Activated B cell treated with CpG ODN at 0.5 μM for 24 hours (primary cell): ENCODE results near the gene SOHLH2. TPM values are rescaled to one million over a fixed set of nuclear protein-coding genes. Genes with fewer than 3 reads are reported as not detected.

ENCODE experiments used
- ATAC-seq: fragments of 200-7000 bp; cut with Tn5 transposase; one replicate; pipeline ENCODE4 v1.10.0; 2021; ENCODE audit warnings: low read depth, mild to moderate bottlenecking, moderate library complexity
- CTCF ChIA-PET: fragments of 350-600 bp; sonication (Branson Sonifier 250); formaldehyde crosslinking; loops from one replicate; lab custom pipeline; 2021; ENCODE audit warnings: antibody characterized with exemption; lab: Charles Lee
- POLR2A ChIA-PET: fragments of 350-600 bp; sonication (Branson Sonifier 250); formaldehyde crosslinking; loops from one replicate; lab custom pipeline; 2021; ENCODE audit warnings: antibody characterized with exemption; lab: Charles Lee
- DNase-seq: peaks from one replicate; pipeline ENCODE4 v3.0.0; 2022
- H3K27ac Mint-ChIP-seq: one replicate; pipeline ENCODE4 v1.8.0; 2020; ENCODE audit warnings: mixed read lengths
- H3K27me3 Mint-ChIP-seq: one replicate; pipeline ENCODE4 v1.8.0; 2021; ENCODE audit warnings: mixed read lengths
- H3K36me3 Mint-ChIP-seq: one replicate; pipeline ENCODE4 v1.8.0; 2021; ENCODE audit warnings: low read depth, mixed read lengths
- H3K4me1 Mint-ChIP-seq: one replicate; pipeline ENCODE4 v1.8.0; 2021; ENCODE audit warnings: mixed read lengths
- H3K4me3 Mint-ChIP-seq: one replicate; pipeline ENCODE4 v1.8.0; 2020; ENCODE audit warnings: mild to moderate bottlenecking, mixed read lengths
- H3K9me3 Mint-ChIP-seq: one replicate; pipeline ENCODE4 v1.8.0; 2020; ENCODE audit warnings: mixed read lengths
- intact Hi-C: fragments of 100-400 bp; cut with micrococcal nuclease; formaldehyde crosslinking; loops from one replicate; pipeline ENCODE4 v1.15.1; 2024
- total RNA-seq: library from RNA; stranded (reverse); gene quantifications from 2 replicates; pipeline ENCODE4 v1.2.3, GENCODE V29; 2022
- TF ChIP-seq, protein P1 (sequence below): fragments of 200-600 bp; IDR thresholded peaks from one replicate; pipeline ENCODE4 v1.8.0; 2022; ENCODE audit warnings: antibody characterized with exemption, mild to moderate bottlenecking

SOHLH2 gene
- total RNA-seq, 1 donor from 2014 or later, result not detected

DNA sequence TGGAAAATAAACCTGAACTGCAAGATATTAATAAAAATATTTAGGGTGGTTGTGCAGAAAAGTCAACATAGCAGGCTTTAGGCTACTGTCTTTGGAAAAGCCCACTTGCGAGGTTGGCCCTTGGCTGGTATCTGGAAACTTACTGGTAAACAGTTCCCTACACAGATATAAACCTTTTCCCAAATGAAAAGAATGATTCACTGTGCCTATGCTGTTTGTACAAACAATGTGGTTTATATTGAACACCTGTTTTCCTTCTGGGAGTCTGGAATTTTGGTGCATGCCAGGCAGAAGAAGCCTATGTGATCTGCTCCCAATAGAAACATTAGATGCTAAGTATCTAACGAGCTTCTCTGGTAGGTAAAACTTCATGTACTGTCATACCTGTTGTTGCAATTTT is 29.7 kb upstream of the SOHLH2 start:
- Mint-ChIP-seq H3K27me3 (no peaks in the 10 kb centered on the region), H3K27ac (no peak overlapping the region), H3K9me3 (peaks cover 3% of the 10 kb centered on the region), H3K4me3 (no peak overlapping the region), H3K36me3 (no peaks in the 10 kb centered on the region), H3K4me1 (no peaks in the 10 kb centered on the region)
- intact Hi-C loops, result no loop called here
- ATAC-seq (no peak), DNase-seq (no peak)
- ChIA-PET POLR2A (no interaction called here), CTCF (no interaction called here)
- TF ChIP-seq, protein P1, sequence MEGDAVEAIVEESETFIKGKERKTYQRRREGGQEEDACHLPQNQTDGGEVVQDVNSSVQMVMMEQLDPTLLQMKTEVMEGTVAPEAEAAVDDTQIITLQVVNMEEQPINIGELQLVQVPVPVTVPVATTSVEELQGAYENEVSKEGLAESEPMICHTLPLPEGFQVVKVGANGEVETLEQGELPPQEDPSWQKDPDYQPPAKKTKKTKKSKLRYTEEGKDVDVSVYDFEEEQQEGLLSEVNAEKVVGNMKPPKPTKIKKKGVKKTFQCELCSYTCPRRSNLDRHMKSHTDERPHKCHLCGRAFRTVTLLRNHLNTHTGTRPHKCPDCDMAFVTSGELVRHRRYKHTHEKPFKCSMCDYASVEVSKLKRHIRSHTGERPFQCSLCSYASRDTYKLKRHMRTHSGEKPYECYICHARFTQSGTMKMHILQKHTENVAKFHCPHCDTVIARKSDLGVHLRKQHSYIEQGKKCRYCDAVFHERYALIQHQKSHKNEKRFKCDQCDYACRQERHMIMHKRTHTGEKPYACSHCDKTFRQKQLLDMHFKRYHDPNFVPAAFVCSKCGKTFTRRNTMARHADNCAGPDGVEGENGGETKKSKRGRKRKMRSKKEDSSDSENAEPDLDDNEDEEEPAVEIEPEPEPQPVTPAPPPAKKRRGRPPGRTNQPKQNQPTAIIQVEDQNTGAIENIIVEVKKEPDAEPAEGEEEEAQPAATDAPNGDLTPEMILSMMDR, result no peak

DNA sequence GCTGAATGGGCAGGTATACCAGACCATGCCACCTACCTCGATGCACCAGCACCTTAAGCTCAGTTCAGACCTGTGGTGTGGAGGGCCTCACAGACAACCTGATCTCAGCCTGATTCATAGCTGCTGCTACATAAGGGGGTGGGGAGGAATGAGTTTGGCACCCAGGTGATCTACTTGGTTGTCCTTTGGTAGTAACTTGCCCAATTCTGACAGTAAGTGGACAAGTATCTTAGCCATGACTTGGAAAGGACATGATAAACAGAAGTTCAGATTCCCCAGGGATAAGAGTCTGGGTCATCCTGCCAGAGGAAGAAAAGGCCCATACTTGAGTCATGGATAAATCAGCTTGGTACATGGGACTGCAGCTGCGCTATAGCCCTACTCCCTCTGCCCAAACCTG is 28.4 kb upstream of the SOHLH2 start:
- ATAC-seq (no peak), DNase-seq (no peak)
- ChIA-PET POLR2A (no interaction called here), CTCF (no interaction called here)
- Mint-ChIP-seq H3K36me3 (no peaks in the 10 kb centered on the region), H3K27me3 (no peaks in the 10 kb centered on the region), H3K4me1 (no peaks in the 10 kb centered on the region), H3K4me3 (no peak overlapping the region), H3K9me3 (peaks cover 3% of the 10 kb centered on the region), H3K27ac (no peak overlapping the region)
- intact Hi-C loops, result no loop called here
- TF ChIP-seq, protein P1, result no peak

- H3K9me3 Mint-ChIP-seq, result peaks cover 10% of the 10 kb centered on the region
- TF ChIP-seq, protein P1, result no peak
- DNase-seq (no peak), ATAC-seq (no peak)
- H3K36me3 Mint-ChIP-seq, result no peaks in the 10 kb centered on the region
- ChIA-PET POLR2A (no interaction called here), CTCF (no interaction called here)
- intact Hi-C loops, result no loop called here
- H3K27ac Mint-ChIP-seq, result no peak overlapping the region
- H3K27me3 Mint-ChIP-seq, result no peaks in the 10 kb centered on the region
- no peaks in the 10 kb centered on the region for H3K4me1 Mint-ChIP-seq
- H3K4me3 Mint-ChIP-seq, result no peak overlapping the region
Measured at GRCh38 chr13:36231236-36231635, 16.9 kb upstream of the SOHLH2 start.

- CTCF ChIA-PET, result no interaction called here
- POLR2A ChIA-PET, result no interaction called here
- Mint-ChIP-seq H3K27ac (no peak overlapping the region), H3K27me3 (no peaks in the 10 kb centered on the region), H3K36me3 (no peaks in the 10 kb centered on the region), H3K4me1 (no peaks in the 10 kb centered on the region), H3K4me3 (no peak overlapping the region), H3K9me3 (peaks cover 10% of the 10 kb centered on the region)
- intact Hi-C loops, result no loop called here
- DNase-seq (no peak), ATAC-seq (no peak)
- TF ChIP-seq, protein P1, result no peak
Measured at GRCh38 chr13:36224730-36225129, 10.4 kb upstream of the SOHLH2 start.

DNA sequence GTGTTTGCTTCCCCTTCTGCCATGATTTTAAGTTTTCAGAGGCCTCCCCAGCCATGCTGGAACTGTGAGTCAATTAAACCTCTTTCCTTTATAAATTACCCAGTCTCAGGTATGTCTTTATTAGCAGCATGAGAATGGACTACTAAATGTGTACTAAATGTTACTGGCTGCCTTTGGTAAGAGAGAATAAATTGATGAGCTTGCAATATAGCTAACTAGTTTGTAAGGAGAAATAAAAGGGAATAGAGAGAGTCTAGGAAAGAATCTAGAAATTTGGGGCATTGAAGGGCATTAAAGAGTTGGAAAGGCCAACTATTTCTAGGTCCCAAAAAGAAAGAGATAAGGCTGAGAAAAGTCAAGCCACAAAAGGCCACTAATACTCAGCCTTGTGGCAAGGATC is 5.5 kb upstream of the SOHLH2 start:
- Mint-ChIP-seq H3K27ac (no peak overlapping the region), H3K4me3 (no peak overlapping the region), H3K27me3 (no peaks in the 10 kb centered on the region), H3K36me3 (no peaks in the 10 kb centered on the region), H3K9me3 (peaks cover 11% of the 10 kb centered on the region), H3K4me1 (no peaks in the 10 kb centered on the region)
- ChIA-PET POLR2A (no interaction called here), CTCF (no interaction called here)
- intact Hi-C loops, result no loop called here
- DNase-seq, result no peak
- no peak for ATAC-seq
- TF ChIP-seq, protein P1, result no peak
